Raji (cell line): ENCODE data around the gene PAX3.

Source experiments
- POLR2A ChIP-seq: IDR thresholded peaks from 2 replicates; pipeline ENCODE4 v1.6.1; 2011; ENCODE audit warnings: low read depth, low read length, control low read depth; ENCODE audit not compliant: insufficient read depth

The PAX3 gene

DNA sequence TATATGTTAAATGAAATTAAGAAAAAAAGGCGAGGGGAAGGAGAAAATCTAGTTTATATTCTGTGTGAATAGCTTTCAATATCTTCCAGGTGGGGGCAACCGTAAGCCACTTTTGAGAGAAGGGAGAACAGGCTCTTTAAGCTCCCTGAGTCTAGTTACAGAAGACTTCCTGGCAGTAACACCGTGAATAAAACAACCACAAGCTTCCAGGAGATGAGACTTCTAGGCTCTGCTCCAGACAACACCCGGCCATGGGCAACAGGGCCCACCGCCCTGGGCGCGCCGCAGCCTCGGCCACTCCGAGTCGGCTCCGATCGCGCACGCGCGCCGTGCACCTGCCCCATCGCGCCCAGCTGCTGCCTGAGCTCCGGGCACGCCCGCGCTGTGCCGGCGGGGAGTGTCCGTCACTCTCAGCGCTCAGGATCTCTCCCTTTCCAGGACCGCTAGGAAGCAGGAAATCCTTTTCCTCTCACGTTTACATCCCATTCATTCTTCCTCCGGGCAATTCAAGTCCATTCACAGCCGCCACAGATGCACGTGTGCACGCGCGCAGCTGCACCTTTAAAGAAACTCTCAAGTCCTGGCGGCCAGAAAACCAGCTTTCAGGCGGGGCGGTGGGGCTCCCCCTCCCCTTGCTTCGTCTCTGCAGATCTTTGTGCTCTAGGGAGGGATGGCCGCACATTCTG lies 19.4 kb upstream of the PAX3 start:
- TF ChIP-seq POLR2A, result peak; percentile 44; the same call in 1 of the 2 replicates

DNA sequence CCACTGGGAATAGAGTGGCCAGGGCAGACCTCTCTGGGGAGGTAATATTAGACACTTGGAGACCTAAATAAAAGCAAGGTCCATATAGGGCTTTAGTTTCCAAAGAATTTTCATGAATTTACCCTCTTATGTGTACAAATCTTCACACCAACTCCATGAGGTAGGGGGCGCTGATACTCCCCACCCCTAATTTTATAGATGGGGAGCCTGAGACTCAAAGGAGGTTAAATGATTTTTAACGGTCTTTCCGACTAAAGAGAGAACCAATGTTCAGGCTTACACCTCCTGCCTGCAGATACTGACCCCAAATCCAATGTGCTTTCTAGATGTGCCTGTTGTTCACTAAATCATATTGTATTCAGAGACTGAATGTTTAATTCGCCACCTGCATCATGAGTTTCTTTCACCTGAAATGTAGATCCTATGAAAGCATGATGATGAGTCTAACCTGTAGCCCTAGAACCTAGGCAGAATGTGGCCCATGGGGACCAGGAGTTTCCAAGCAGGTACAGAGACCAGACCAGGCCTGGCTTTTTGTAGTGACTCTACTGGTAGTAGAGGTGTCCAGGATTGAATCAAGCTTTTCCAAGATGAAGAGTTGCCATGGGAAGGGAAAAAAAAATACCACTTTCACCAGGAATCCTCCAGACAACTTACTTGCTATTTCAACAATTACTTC lies 16.8 kb upstream of the PAX3 start:
- no peak for TF ChIP-seq POLR2A

DNA sequence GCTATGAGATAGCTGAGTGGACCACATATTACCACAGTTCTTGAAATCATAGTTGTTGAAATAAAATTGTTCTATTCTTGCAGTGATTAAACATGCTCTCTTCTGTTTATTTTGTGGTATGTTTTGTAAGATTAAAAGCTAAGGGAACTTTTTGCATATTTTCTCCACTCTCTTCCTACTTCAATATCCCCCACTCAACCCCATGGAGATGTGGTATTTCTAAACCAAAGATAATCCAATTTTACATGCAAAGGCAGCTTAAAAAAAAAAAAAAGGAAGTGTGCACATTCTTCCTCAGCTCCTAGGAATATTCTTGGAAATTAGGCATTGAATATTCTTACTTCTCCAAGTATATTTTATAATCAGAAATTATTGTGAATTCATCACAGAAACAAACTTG lies 15.0 kb upstream of the PAX3 start:
- no peak for TF ChIP-seq POLR2A

DNA sequence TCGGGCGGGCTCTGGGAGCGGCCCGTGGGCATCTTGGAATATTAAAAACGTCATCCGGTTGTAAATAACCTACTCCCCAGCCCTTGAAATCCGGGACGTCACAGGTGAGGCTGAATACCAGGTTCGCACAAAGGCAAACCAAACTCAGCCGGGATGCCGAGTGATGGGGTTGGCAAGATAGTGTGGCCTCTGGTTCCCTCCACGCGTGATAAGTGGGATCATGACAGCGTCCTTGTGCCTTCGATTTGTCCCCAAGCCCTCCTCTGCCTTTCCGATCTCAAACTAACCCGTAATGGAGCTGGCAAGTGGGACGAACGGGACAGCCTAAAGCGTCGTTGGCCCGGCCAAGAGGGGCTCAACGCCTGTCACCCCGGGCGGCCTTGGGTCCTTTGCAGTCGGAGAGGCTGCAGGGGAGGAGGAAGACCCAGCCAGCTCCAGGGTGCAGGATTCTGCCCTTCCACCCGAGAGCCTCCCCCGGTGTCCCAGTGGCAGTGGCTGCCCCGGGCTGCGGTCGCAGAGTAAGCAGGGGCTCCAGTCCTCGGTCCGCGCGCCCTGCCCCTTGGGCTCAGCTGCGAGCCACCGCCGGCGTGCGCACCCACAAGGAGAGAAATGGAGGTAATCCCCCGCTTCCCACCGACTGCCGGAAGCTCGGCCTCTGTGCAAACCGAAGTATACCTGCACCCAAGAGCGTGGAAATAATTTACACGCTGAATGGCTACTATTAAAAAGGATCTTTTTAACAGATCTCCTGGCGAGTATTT lies 13.4 kb upstream of the PAX3 start:
- TF ChIP-seq POLR2A, result no peak

DNA sequence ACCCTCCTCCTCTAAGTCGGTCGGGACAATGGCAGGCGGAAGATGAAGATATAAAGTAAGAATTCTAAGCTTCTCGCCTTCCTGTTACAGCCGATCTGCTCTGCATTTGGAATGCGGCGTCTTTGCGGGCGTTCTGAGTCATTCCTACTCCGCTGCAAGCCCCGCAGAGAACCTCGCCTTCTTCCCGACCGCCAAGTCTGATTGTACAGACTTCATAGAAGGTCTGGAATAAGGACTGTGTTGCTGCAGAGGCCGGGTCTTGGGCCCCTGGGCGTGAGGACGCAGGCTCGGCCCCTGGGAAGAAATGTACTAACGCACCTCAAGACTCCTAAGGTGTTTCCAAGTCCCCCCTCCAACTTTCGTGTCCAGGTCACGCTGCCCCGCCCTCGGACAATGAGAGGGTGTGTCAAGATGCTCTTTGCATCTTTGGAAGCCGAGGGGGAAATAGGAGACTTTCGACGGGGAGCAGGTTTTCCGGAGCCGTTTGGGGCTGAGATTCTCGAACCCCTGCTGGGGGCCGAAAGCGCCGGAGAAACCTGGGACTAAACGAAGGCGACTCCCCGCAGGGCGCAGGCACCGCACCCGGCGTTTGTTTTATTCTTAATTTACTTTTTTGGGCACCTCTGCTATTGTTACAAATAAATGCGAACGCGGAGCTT lies 12.7 kb upstream of the PAX3 start:
- TF ChIP-seq POLR2A, result no peak

DNA sequence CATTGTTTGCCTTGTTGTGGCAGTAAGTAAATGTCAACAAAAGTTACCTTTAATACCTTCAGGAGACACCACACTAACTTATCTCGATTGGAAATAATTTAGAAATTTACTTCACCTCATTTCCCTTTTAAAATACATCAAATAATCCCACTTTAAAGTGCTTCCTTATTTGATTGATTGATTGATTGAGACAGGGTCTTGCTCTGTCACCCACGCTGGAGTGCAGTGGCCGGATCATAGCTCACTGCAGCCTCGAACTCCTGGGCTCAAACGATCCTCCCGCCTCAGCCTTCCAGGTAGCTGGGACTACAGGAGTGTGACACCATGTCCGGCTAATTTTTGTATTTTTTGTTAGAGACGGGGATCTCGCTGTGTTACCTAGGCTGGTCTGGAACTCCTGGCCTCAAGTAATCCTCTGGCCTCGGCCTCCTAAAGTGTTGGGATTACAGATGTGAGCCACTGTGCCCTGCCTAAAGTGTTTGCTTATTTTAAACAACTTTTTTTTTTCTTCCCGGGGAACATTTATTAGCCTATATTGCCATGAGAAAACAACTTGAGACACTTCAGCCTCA lies 12.0 kb upstream of the PAX3 start:
- TF ChIP-seq POLR2A, result no peak

DNA sequence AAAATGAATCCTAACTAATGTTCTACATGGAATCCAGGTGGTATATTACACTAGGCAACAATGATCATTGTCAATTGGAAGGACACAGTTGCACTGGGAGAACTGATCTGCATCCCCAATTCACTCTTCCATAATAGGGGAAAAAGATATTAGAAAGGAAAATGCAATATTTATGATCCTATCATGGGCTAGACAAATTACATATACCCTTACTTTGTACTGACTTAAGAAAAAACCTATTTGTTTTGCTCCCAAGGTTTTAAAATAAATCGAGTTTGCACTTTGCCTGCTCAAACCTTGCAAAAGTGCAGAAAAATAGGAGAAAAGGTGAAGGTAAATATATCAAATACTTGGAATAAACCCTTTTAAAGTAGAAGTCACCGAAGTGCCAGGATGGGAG lies 11.0 kb upstream of the PAX3 start:
- TF ChIP-seq POLR2A, result no peak

DNA sequence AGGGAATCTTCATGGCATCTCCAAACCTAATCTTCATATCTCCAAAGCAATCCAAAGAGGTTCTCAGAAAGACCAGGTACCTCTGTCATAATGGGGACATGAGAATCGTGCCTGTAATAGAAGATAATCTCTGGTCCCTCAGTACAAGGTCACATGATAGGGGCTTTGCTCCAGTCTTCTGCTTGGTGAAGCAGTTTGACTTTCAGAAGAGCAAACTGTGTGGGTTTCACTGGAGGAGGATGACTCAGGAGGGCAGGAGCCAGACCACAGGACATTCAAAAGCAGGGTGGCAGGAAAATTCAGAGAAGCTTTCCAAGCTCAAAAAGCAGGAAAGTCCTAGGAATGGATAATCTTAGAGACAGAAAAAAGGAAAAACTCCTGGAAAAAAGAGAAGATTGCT lies 10.6 kb upstream of the PAX3 start:
- TF ChIP-seq POLR2A, result no peak

DNA sequence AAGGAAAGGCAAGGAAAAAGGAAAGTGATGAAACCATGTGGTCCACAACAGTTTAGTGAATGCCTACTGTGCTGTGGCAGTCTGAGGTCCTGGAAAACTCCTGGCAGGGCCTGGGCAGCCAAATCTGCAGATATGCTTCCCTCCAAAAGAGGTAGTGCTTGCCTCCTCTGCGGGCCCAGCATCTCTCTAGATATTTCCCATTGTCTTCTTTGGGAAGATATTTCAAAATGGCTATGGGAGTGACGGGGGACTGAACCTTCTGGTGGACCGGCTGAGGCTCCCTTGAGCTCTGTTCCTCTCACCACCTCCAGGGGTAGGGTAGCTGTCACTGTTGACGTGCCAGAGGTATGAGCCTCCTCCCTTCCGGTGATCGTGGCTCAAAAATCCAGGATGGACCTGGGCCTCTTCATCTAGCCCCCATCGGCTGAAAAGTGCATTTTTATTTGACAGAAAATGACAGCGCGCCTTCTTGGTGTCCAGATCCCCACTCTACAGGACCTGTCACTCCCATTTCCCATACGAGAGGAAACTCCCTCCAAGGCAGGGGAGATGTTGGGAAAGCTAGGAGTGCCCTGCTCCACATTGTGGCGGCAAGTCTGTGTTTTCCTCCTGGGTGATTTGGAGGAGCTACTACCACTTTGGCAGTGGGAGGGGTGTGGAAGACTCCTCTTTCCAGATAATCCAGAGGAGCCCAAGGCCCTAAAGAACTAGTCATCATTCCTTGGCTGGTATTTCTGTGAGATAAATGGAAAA lies 9.4 kb upstream of the PAX3 start:
- TF ChIP-seq POLR2A, result no peak

DNA sequence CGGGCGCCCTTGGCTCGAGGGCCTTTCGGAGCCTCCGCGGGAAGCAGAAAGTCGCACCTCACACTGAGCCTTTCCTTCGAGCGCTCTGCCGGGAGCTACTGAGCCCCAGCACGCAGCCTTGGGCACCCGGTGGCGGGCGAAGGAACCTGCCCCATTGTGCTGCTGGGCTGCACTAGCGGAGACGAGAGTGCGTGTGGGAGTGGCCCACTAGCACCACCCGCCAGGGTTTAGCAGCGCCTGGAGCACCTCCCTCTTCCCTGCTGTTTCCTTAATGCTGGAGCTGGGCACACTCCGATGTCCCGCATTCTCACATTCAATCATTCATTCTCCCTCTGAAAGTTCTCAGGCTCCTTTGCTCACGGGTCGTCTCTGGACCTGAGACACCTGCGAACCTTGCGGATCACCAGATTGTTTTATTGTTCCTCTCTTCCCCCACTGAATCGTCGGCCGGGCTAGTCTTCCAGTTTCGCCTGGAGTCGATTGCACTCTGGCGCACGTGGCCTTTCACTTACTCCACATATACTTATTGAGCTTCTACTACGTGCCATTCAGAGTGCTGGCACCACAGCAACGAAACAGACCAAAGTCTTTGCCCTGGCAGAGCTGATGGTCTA lies 8.5 kb upstream of the PAX3 start:
- no peak for TF ChIP-seq POLR2A

DNA sequence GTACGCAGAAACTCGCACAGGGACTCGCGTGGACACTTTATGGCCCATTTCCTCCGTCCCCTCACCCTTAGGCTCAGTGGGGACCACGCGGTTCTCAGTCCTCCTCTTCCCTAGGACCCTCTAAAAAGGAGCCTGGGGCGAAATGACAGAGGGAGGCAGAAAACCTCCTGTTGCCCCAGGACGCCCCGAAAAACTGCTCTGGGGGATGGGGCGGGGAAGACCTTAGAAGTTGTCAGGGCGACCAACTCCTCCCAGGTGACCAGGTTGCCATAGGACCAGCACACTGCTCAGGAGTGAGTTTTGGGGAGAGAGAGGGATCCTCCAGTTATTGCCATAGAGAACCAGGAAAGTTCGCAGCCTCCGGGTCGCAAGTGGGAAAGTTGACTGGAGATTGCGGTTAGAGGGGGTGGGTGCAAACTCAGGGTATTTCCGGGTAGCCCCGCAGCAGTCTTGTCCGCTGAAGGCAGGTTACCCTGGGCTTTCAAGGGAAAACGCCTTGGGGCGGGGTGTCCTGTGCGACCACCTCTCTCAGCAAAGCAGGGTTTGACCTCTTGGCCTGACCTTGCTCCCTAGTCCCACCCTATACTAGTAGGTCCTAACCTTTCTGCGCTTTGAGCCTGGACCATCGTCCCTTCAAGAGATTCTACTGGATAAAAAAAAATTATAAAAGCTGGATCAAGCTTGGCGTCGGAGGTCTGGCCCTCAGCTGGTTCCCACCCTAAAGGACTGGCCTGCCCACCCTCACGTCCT lies 7.8 kb upstream of the PAX3 start:
- TF ChIP-seq POLR2A, result no peak

DNA sequence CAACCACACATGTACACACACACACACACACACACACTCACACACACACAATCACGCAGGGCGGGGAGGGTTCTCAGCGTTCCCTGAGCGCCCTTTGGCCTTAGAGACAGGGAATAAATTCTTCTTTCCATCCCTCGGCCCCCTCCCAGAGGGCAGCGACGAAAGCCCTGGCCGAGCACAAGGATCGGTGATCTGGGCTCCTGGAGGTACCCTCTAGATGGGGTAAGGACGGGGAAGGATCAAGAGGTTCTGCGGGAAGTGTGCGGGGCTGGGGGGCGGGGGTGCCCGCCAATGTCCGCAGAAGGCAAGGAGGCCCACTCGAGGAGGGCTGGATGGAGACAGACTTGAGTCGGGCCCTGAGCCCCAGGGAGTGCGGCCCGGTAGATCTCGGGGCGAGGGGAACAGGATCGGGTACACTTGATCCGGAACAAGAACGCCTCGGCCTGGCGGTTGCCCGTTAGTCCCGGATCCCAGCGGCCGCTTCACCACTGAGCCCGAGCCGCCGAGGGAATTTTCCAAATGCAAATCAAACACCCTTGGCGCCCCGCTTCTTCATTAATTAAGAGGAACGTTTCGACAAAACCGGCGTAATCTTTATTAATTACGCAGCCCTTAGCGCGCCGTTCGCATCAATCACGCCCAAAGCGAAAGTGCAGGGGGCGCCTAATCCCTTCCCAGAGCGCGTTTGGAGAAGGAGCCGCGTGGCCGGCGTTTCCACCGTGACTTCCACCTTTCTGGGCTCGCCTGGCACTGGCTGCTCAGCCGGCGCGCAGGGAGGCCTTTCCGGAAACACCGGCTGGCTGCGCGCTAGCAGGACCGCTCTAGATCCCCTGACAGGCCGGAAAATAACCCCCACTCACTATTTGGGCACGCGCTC lies 7.0 kb upstream of the PAX3 start:
- TF ChIP-seq POLR2A, result no peak
